H1 (cell line): ENCODE data around the gene TMEM128. TPM values are rescaled to one million over a fixed set of nuclear protein-coding genes. Genes with fewer than 3 reads are reported as not detected.

Experiments used
- CEBPB ChIP-seq: IDR thresholded peaks from 2 replicates; pipeline ENCODE4 v1.6.1; 2012; ENCODE audit warnings: low read depth, low read length
- CHD7 ChIP-seq: fragments of 300-600 bp; sonication (generic); IDR thresholded peaks from 2 replicates; pipeline ENCODE4 v1.7.1; 2012; ENCODE audit warnings: low read length, moderate library complexity, mild to moderate bottlenecking, inconsistent platforms; ENCODE audit not compliant: insufficient replicate concordance
- E2F6 ChIP-seq: IDR thresholded peaks from 2 replicates; pipeline ENCODE4 v1.6.1; 2012; ENCODE audit warnings: inconsistent platforms
- EGR1 ChIP-seq: IDR thresholded peaks from 2 replicates; pipeline ENCODE4 v1.6.1; 2011; ENCODE audit warnings: low read depth, low read length, borderline replicate concordance
- MAFK ChIP-seq: IDR thresholded peaks from 2 replicates; pipeline ENCODE4 v1.6.1; 2012; ENCODE audit warnings: low read depth, mild to moderate bottlenecking, improper control_type of control experiment, low read length
- NANOG ChIP-seq: IDR thresholded peaks from 2 replicates; pipeline ENCODE4 v1.6.1; 2011; ENCODE audit warnings: low read length, low read depth, mild to moderate bottlenecking, inconsistent platforms; ENCODE audit not compliant: insufficient read depth, poor library complexity, severe bottlenecking
- NRF1 ChIP-seq: IDR thresholded peaks from 2 replicates; pipeline ENCODE4 v1.6.1; 2011; ENCODE audit warnings: mild to moderate bottlenecking, low read depth, low read length, improper control_type of control experiment
- SIX5 ChIP-seq: IDR thresholded peaks from 2 replicates; pipeline ENCODE4 v1.6.1; 2011; ENCODE audit warnings: mild to moderate bottlenecking, low read depth, low read length
- TBP ChIP-seq: IDR thresholded peaks from 2 replicates; pipeline ENCODE4 v1.6.1; 2011; ENCODE audit warnings: low read depth, low read length, improper control_type of control experiment
- TCF12 ChIP-seq: IDR thresholded peaks from 2 replicates; pipeline ENCODE4 v1.6.1; 2011; ENCODE audit warnings: low read depth, mild to moderate bottlenecking, low read length
- polyA plus RNA-seq, 7 experiments: library from polyadenylated mRNA; depleted of rRNA in 3 of 7; stranded (reverse) in 5 of 7; unstranded in 2 of 7; fragments of >200 nt in 5 of 7; fragments of 200-250 nt in 2 of 7; gene quantifications; 1 replicate in 5 of 7; 2 replicates in 1 of 7; 4 replicates in 1 of 7; pipeline versions ENCODE4 v1.2.1 to v1.2.3, GENCODE V29; 2011 to 2013; ENCODE audit warnings: missing spikeins in 2 of 7, mixed read lengths in 2 of 7
- total RNA-seq: library from RNA; stranded (reverse); fragmentation: NEBNext Ultra II Directional; extraction: Animal tissue kit (Norgen Biotek cat#: 25700); gene quantifications from 2 replicates; pipeline ENCODE4 v1.2.1, GENCODE V29; 2021

Gene TMEM128
- total and polyA plus RNA-seq, 2 of the 8 experiments (the other 6 are each of a cell fraction or from before 2014, with no cell fraction given): 17.7 to 33.6 TPM

GRCh38 chr4:4249866-4250265 lies 1.8 kb upstream of the TMEM128 start (continued):
- TF ChIP-seq TCF12 (no peak), CHD7 (no peak), TBP (no peak), CEBPB (no peak), MAFK (no peak), NRF1 (no peak), SIX5 (no peak), NANOG (no peak), E2F6 (no peak), EGR1 (no peak)
